Smooth muscle cell (in vitro differentiated cells): ENCODE measurements around the gene CD3D. TPM values are rescaled to one million over a fixed set of nuclear protein-coding genes. Genes with fewer than 3 reads are reported as not detected.

ENCODE experiments used
- DNase-seq: peaks from one replicate; lab custom pipeline; 2025; ENCODE audit not compliant: unreplicated experiment; lab: John Stamatoyannopoulos, UW
- H2AFZ ChIP-seq: fragments of 200-600 bp; sonication (generic); 2 replicates; pipeline ENCODE4 v1.6.0; 2016; ENCODE audit warnings: antibody characterized with exemption, low read depth, mild to moderate bottlenecking
- H3F3A ChIP-seq: fragments of 200-600 bp; sonication (generic); 2 replicates; pipeline ENCODE4 v1.6.0; 2017; ENCODE audit warnings: antibody characterized with exemption, low read depth
- H3K27ac ChIP-seq: fragments of 200-600 bp; sonication (generic); 2 replicates; pipeline ENCODE4 v1.5.1; 2016; ENCODE audit warnings: low read depth, mild to moderate bottlenecking
- H3K27me3 ChIP-seq: fragments of 200-600 bp; sonication (generic); 2 replicates; pipeline ENCODE4 v1.6.1; 2016; ENCODE audit warnings: low read depth, mild to moderate bottlenecking
- H3K36me3 ChIP-seq: fragments of 200-600 bp; sonication (generic); 2 replicates; pipeline ENCODE4 v1.5.1; 2016; ENCODE audit warnings: low read depth
- H3K4me1 ChIP-seq: fragments of 200-600 bp; sonication (generic); 2 replicates; pipeline ENCODE4 v1.5.1; 2016; ENCODE audit warnings: low read depth
- H3K4me2 ChIP-seq: fragments of 200-600 bp; sonication (generic); 2 replicates; pipeline ENCODE4 v1.6.0; 2016; ENCODE audit warnings: mild to moderate bottlenecking
- H3K4me3 ChIP-seq: fragments of 200-600 bp; sonication (generic); 2 replicates; pipeline ENCODE4 v1.5.1; 2016; ENCODE audit warnings: mild to moderate bottlenecking
- H3K79me2 ChIP-seq: fragments of 200-600 bp; sonication (generic); 2 replicates; pipeline ENCODE4 v1.6.0; 2016; ENCODE audit warnings: low read depth, mild to moderate bottlenecking
- H3K9ac ChIP-seq: fragments of 200-600 bp; sonication (generic); 2 replicates; pipeline ENCODE4 v1.6.0; 2016; ENCODE audit warnings: low read depth
- H3K9me3 ChIP-seq: fragments of 200-600 bp; sonication (generic); replicated peaks from 2 replicates; pipeline ENCODE4 v1.5.1; 2016; ENCODE audit warnings: low read depth
- H4K20me1 ChIP-seq: fragments of 200-600 bp; sonication (generic); 2 replicates; pipeline ENCODE4 v1.6.0; 2016; ENCODE audit warnings: low read depth
- CTCF ChIP-seq: fragments of 200-600 bp; sonication (generic); IDR thresholded peaks from 2 replicates; pipeline ENCODE4 v1.5.1; 2017; ENCODE audit warnings: borderline replicate concordance, mild to moderate bottlenecking, antibody characterized with exemption; ENCODE audit not compliant: insufficient read depth, poor library complexity, severe bottlenecking
- WGBS: methylation state at CpG from one replicate; pipeline ENCODE4 v1.1.7; 2016; ENCODE audit warnings: low lambda C conversion rate; 5-methylcytosine and 5-hydroxymethylcytosine counted together
- polyA plus RNA-seq: library from polyadenylated mRNA; unstranded; fragments of >200 nt; fragmentation: Nextera tagmentation; extraction: Ambion mirVana; gene quantifications from 2 replicates; pipeline ENCODE4 v1.2.1, GENCODE V29; 2016
- small RNA-seq: library from RNA; depleted of rRNA; stranded (forward); fragments of <200 nt; gene quantifications from one replicate; pipeline ENCODE3, GENCODE V24; 2014
- total RNA-seq: library from RNA; depleted of rRNA; stranded (reverse); fragments of >200 nt; gene quantifications from 2 replicates; pipeline ENCODE4 v1.2.3, GENCODE V29; 2014

Gene CD3D
- total and polyA plus RNA-seq, 2 experiments from 2014 or later: not detected

- Histone ChIP-seq H3K27me3 (peaks cover 44% of the 10 kb centered on the region), H3F3A (no peaks in the 10 kb centered on the region), H3K9ac (no peak overlapping the region), H3K36me3 (no peaks in the 10 kb centered on the region), H3K79me2 (no peaks in the 10 kb centered on the region), H4K20me1 (no peaks in the 10 kb centered on the region), H3K4me2 (no peak overlapping the region), H3K4me3 (no peak overlapping the region), H3K27ac (no peak overlapping the region), H2AFZ (no peak overlapping the region), H3K4me1 (no peaks in the 10 kb centered on the region), H3K9me3 (no peaks in the 10 kb centered on the region)
- no peak for TF ChIP-seq CTCF
- no peak for DNase-seq
- WGBS: 80% methylated on average over 9 of the region's 9 CpGs
Observed at GRCh38 chr11:118291477-118292135, 50.9 kb downstream of the CD3D start.

GRCh38 chr11:118290923-118291322, 51.6 kb downstream of the CD3D start:
- Histone ChIP-seq H3K27me3 (peaks cover 44% of the 10 kb centered on the region), H3K4me1 (no peaks in the 10 kb centered on the region), H3K9me3 (no peaks in the 10 kb centered on the region), H2AFZ (no peak overlapping the region), H4K20me1 (no peaks in the 10 kb centered on the region), H3F3A (no peaks in the 10 kb centered on the region), H3K4me3 (no peak overlapping the region), H3K9ac (no peak overlapping the region), H3K79me2 (no peaks in the 10 kb centered on the region), H3K27ac (no peak overlapping the region), H3K36me3 (no peaks in the 10 kb centered on the region), H3K4me2 (no peak overlapping the region)
- peak; percentile 32 for TF ChIP-seq CTCF
- 41% methylated on average over 9 of the region's 9 CpGs for WGBS
- no peak for DNase-seq

DNA sequence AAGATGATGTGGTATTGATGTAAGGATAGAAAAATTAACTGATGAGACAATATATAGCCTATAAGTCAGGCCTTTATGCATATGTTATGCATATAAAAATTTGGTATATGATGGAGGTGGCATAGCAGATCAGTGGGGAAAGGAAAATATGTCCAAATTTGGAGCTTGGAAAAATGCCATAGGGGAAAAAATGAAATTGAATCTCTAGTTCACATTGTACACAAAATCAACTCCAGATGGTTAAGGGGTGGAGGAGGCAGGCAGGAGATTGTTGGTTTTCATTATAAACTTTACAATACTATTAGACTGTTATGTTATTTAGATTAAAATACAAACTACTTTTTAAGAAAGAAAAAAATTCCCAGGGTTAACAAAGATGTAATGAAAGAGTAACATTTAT, 53.1 kb downstream of the CD3D start:
- Histone ChIP-seq H2AFZ (no peak overlapping the region), H3K4me1 (no peaks in the 10 kb centered on the region), H3K79me2 (no peaks in the 10 kb centered on the region), H3K9me3 (no peaks in the 10 kb centered on the region), H3F3A (no peaks in the 10 kb centered on the region), H4K20me1 (no peaks in the 10 kb centered on the region), H3K27ac (no peak overlapping the region), H3K4me3 (no peak overlapping the region), H3K36me3 (no peaks in the 10 kb centered on the region), H3K27me3 (peaks cover 32% of the 10 kb centered on the region), H3K9ac (no peak overlapping the region), H3K4me2 (no peak overlapping the region)
- TF ChIP-seq CTCF: no peak
- no peak for DNase-seq

Small RNAs within 50 kb of the gene (small RNA-seq; reads per million reads assigned to genes)
- gene AP001582.1: not detected

Other genes starting within 250 kb of the CD3D start
- gene SCN4B, start 189.9 kb downstream of the CD3D start, total RNA-seq: not detected in 2 replicates
- not detected in 2 replicates for gene SCN4B, start 189.9 kb downstream of the CD3D start, polyA plus RNA-seq
- 0.13 and 0.40 TPM in 2 replicates for gene SCN2B, start 166.1 kb downstream of the CD3D start, total RNA-seq
- gene SCN2B, start 166.1 kb downstream of the CD3D start, polyA plus RNA-seq: 0.22 and 0.31 TPM in 2 replicates
- gene JAML, start 117.7 kb downstream of the CD3D start, total RNA-seq: not detected in 2 replicates
- not detected in 2 replicates for gene JAML, start 117.7 kb downstream of the CD3D start, polyA plus RNA-seq
- gene MPZL3, start 90.3 kb downstream of the CD3D start, total RNA-seq: 7.7 and 9.0 TPM in 2 replicates
- gene MPZL3, start 90.3 kb downstream of the CD3D start, polyA plus RNA-seq: 1.7 and 5.4 TPM in 2 replicates
- gene MPZL2, start 78.4 kb downstream of the CD3D start, total RNA-seq: 40.0 and 53.9 TPM in 2 replicates
- gene MPZL2, start 78.4 kb downstream of the CD3D start, polyA plus RNA-seq: 5.5 and 21.6 TPM in 2 replicates
- gene CD3E, start 38.0 kb downstream of the CD3D start, total RNA-seq: not detected in 2 replicates
- gene CD3E, start 38.0 kb downstream of the CD3D start, polyA plus RNA-seq: not detected in 2 replicates
- not detected in 2 replicates for gene CD3G, start 1.6 kb upstream of the CD3D start, total RNA-seq
- not detected in 2 replicates for gene CD3G, start 1.6 kb upstream of the CD3D start, polyA plus RNA-seq
- 52.4 and 62.1 TPM in 2 replicates for gene UBE4A, start 16.9 kb upstream of the CD3D start, total RNA-seq
- 17.3 and 17.6 TPM in 2 replicates for gene UBE4A, start 16.9 kb upstream of the CD3D start, polyA plus RNA-seq
- 59.2 and 80.5 TPM in 2 replicates for gene ATP5MG, start 58.9 kb upstream of the CD3D start, total RNA-seq
- 428 and 479 TPM in 2 replicates for gene ATP5MG, start 58.9 kb upstream of the CD3D start, polyA plus RNA-seq
- gene KMT2A, start 93.8 kb upstream of the CD3D start, total RNA-seq: 26.6 and 27.8 TPM in 2 replicates
- 15.5 and 19.6 TPM in 2 replicates for gene KMT2A, start 93.8 kb upstream of the CD3D start, polyA plus RNA-seq
- gene TTC36, start 184.8 kb upstream of the CD3D start, total RNA-seq: 4.6 TPM in 1 of 2 replicates, not detected in the other
- 0.31 and 1.5 TPM in 2 replicates for gene TTC36, start 184.8 kb upstream of the CD3D start, polyA plus RNA-seq
- gene TMEM25, start 188.5 kb upstream of the CD3D start, total RNA-seq: 21.1 and 48.1 TPM in 2 replicates
- gene TMEM25, start 188.5 kb upstream of the CD3D start, polyA plus RNA-seq: 23.9 and 27.5 TPM in 2 replicates
- 31.6 and 52.3 TPM in 2 replicates for gene IFT46, start 223.2 kb upstream of the CD3D start, total RNA-seq
- gene IFT46, start 223.2 kb upstream of the CD3D start, polyA plus RNA-seq: 11.9 and 12.8 TPM in 2 replicates
- gene ARCN1, start 229.7 kb upstream of the CD3D start, total RNA-seq: 314 and 331 TPM in 2 replicates
- 228 and 285 TPM in 2 replicates for gene ARCN1, start 229.7 kb upstream of the CD3D start, polyA plus RNA-seq